ENCODE data around the gene NHSL1.
A peak's percentile ranks its signal among the peaks of the same experiment; 100 is the strongest.
"Not testable (repeated sequence)": the region's sequence is repeated elsewhere in the genome, so short reads cannot be mapped to it uniquely, and the experiment has no call there.

Gene NHSL1

GRCh38 chr6:138428944-138429598 lies 70.2 kb downstream of the NHSL1 start:
- peak; percentile 63 for DNase-seq (ENCODE audit: low spot score)

- DNase-seq (ENCODE audit: low spot score): no peak
These were observed 71.6 kb downstream of the NHSL1 start for GRCh38 chr6:138427701-138428100.

GRCh38 chr6:138426500-138427123 lies 72.7 kb downstream of the NHSL1 start:
- no peak for DNase-seq (ENCODE audit: low spot score)

- DNase-seq (ENCODE audit: low spot score): not testable (repeated sequence)
These were observed 74.0 kb downstream of the NHSL1 start for GRCh38 chr6:138425256-138425655.

GRCh38 chr6:138424004-138424904 lies 75.0 kb downstream of the NHSL1 start:
- no peak for DNase-seq (ENCODE audit: low spot score)

GRCh38 chr6:138422861-138423260 lies 76.4 kb downstream of the NHSL1 start:
- no peak for DNase-seq (ENCODE audit: low spot score)

GRCh38 chr6:138421608-138422007 lies 77.7 kb downstream of the NHSL1 start:
- no peak for DNase-seq (ENCODE audit: low spot score)

- DNase-seq (ENCODE audit: low spot score): no peak
These were observed 78.2 kb downstream of the NHSL1 start for GRCh38 chr6:138421089-138421488.

- no peak for DNase-seq (ENCODE audit: low spot score)
These were observed 78.9 kb downstream of the NHSL1 start for GRCh38 chr6:138420356-138420755.

GRCh38 chr6:138419766-138420165 lies 79.5 kb downstream of the NHSL1 start:
- DNase-seq (ENCODE audit: low spot score): no peak

GRCh38 chr6:138418118-138418742 lies 81.1 kb downstream of the NHSL1 start:
- DNase-seq (ENCODE audit: low spot score): no peak

- DNase-seq (ENCODE audit: low spot score): no peak
These were observed 81.7 kb downstream of the NHSL1 start for GRCh38 chr6:138417493-138418117.

- DNase-seq (ENCODE audit: low spot score): no peak
These were observed 83.1 kb downstream of the NHSL1 start for GRCh38 chr6:138416206-138416605.

- no peak for DNase-seq (ENCODE audit: low spot score)
These were observed 84.2 kb downstream of the NHSL1 start for GRCh38 chr6:138415125-138415524.

- no peak for DNase-seq (ENCODE audit: low spot score)
These were observed 88.1 kb downstream of the NHSL1 start for GRCh38 chr6:138410972-138411880.

GRCh38 chr6:138410048-138410735 lies 89.1 kb downstream of the NHSL1 start:
- no peak for DNase-seq (ENCODE audit: low spot score)

- no peak for DNase-seq (ENCODE audit: low spot score)
These were observed 92.9 kb downstream of the NHSL1 start for GRCh38 chr6:138406443-138406842.

GRCh38 chr6:138405816-138406413 lies 93.4 kb downstream of the NHSL1 start:
- no peak for DNase-seq (ENCODE audit: low spot score)

GRCh38 chr6:138404666-138405337 lies 94.5 kb downstream of the NHSL1 start:
- no peak for DNase-seq (ENCODE audit: low spot score)
